ENCODE measurements around the gene HADHB.

The HADHB gene

GRCh38 chr2:26281226-26281625 lies 36.5 kb downstream of the HADHB start:
- no peaks in the 10 kb centered on the region for H4K20me1 ChIP-seq (ENCODE audit: insufficient read depth, low read length)
- no peaks in the 10 kb centered on the region for H3K4me1 ChIP-seq (ENCODE audit: insufficient read depth, low read length, severe bottlenecking)
- H3K27ac ChIP-seq (ENCODE audit: low read depth, low read length, poor library complexity, severe bottlenecking) = no peak overlapping the region
- H3F3A ChIP-seq (ENCODE audit: insufficient read depth, low read length) = no peaks in the 10 kb centered on the region
- H3K9ac ChIP-seq (ENCODE audit: low read length) = no peak overlapping the region
- H3K27me3 ChIP-seq (ENCODE audit: insufficient read depth, low read length) = no peaks in the 10 kb centered on the region
- H2AFZ ChIP-seq (ENCODE audit: low read length) = no peak overlapping the region
- H3K9me2 ChIP-seq (ENCODE audit: low read depth, low read length) = no peaks in the 10 kb centered on the region
- no peaks in the 10 kb centered on the region for H3K9me3 ChIP-seq (ENCODE audit: low read length)
- H3K4me3 ChIP-seq (ENCODE audit: low read depth, low read length, poor library complexity, severe bottlenecking) = no peak overlapping the region
- no peaks in the 10 kb centered on the region for H3K79me2 ChIP-seq (ENCODE audit: insufficient read depth, low read length)
- H3K4me2 ChIP-seq (ENCODE audit: low read length) = no peak overlapping the region
- TF ChIP-seq CTCF (IDR thresholded peaks at IDR 0.05; ENCODE audit: low read length) (no peak), EZH2 (IDR thresholded peaks at IDR 0.05; ENCODE audit: borderline replicate concordance, low read length) (no peak)
- H3K36me3 ChIP-seq (ENCODE audit: insufficient read depth, low read length) = peaks cover 67% of the 10 kb centered on the region

- no peaks in the 10 kb centered on the region for H4K20me1 ChIP-seq (ENCODE audit: insufficient read depth, low read length)
- H3F3A ChIP-seq (ENCODE audit: insufficient read depth, low read length) = no peaks in the 10 kb centered on the region
- no peaks in the 10 kb centered on the region for H3K79me2 ChIP-seq (ENCODE audit: insufficient read depth, low read length)
- peaks cover 67% of the 10 kb centered on the region for H3K36me3 ChIP-seq (ENCODE audit: insufficient read depth, low read length)
- no peak overlapping the region for H3K4me2 ChIP-seq (ENCODE audit: low read length)
- H3K9me2 ChIP-seq (ENCODE audit: low read depth, low read length) = no peaks in the 10 kb centered on the region
- no peaks in the 10 kb centered on the region for H3K27me3 ChIP-seq (ENCODE audit: insufficient read depth, low read length)
- H3K9ac ChIP-seq (ENCODE audit: low read length) = no peak overlapping the region
- H2AFZ ChIP-seq (ENCODE audit: low read length) = no peak overlapping the region
- no peak overlapping the region for H3K27ac ChIP-seq (ENCODE audit: low read depth, low read length, poor library complexity, severe bottlenecking)
- H3K4me1 ChIP-seq (ENCODE audit: insufficient read depth, low read length, severe bottlenecking) = no peaks in the 10 kb centered on the region
- H3K4me3 ChIP-seq (ENCODE audit: low read depth, low read length, poor library complexity, severe bottlenecking) = no peak overlapping the region
- no peaks in the 10 kb centered on the region for H3K9me3 ChIP-seq (ENCODE audit: low read length)
- TF ChIP-seq EZH2 (IDR thresholded peaks at IDR 0.05; ENCODE audit: borderline replicate concordance, low read length) = no peak
- no peak for TF ChIP-seq CTCF (IDR thresholded peaks at IDR 0.05; ENCODE audit: low read length)
These were observed 38.9 kb downstream of the HADHB start for GRCh38 chr2:26283606-26284005.

GRCh38 chr2:26284132-26284531 lies 39.4 kb downstream of the HADHB start:
- H3K36me3 ChIP-seq (ENCODE audit: insufficient read depth, low read length) = peaks cover 62% of the 10 kb centered on the region
- H4K20me1 ChIP-seq (ENCODE audit: insufficient read depth, low read length) = no peaks in the 10 kb centered on the region
- no peak overlapping the region for H3K4me2 ChIP-seq (ENCODE audit: low read length)

More at GRCh38 chr2:26284132-26284531, 39.4 kb downstream of the HADHB start:
- H3K27me3 ChIP-seq (ENCODE audit: insufficient read depth, low read length) = no peaks in the 10 kb centered on the region
- no peak overlapping the region for H3K9ac ChIP-seq (ENCODE audit: low read length)
- no peaks in the 10 kb centered on the region for H3K79me2 ChIP-seq (ENCODE audit: insufficient read depth, low read length)
- H3F3A ChIP-seq (ENCODE audit: insufficient read depth, low read length) = no peaks in the 10 kb centered on the region
- no peak overlapping the region for H3K4me3 ChIP-seq (ENCODE audit: low read depth, low read length, poor library complexity, severe bottlenecking)
- TF ChIP-seq CTCF (IDR thresholded peaks at IDR 0.05; ENCODE audit: low read length) = no peak
- no peak for TF ChIP-seq EZH2 (IDR thresholded peaks at IDR 0.05; ENCODE audit: borderline replicate concordance, low read length)
- no peak overlapping the region for H2AFZ ChIP-seq (ENCODE audit: low read length)
- no peak overlapping the region for H3K27ac ChIP-seq (ENCODE audit: low read depth, low read length, poor library complexity, severe bottlenecking)
- H3K4me1 ChIP-seq (ENCODE audit: insufficient read depth, low read length, severe bottlenecking) = no peaks in the 10 kb centered on the region
- no peaks in the 10 kb centered on the region for H3K9me3 ChIP-seq (ENCODE audit: low read length)
- H3K9me2 ChIP-seq (ENCODE audit: low read depth, low read length) = no peaks in the 10 kb centered on the region

Data from OCI-LY1 (cell line).